ENCODE data around the gene HECTD1.

- TF ChIP-seq POLR2A (IDR thresholded peaks at IDR 0.05; ENCODE audit: low read depth, low read length) = no peak
- TF ChIP-seq POLR2AphosphoS5 (IDR thresholded peaks at IDR 0.05; ENCODE audit: low read depth, low read length) = no peak
Observed at GRCh38 chr14:31228533-31228932, 20.9 kb upstream of the HECTD1 start.

All from GM12891 (cell line).